Measurements from ENCODE around the gene FRS3. TPM values are rescaled to one million over a fixed set of nuclear protein-coding genes. Genes with fewer than 3 reads are reported as not detected.

Gene FRS3
- total RNA-seq, 2 donors from 2014 or later, result 5.9 to 18.4 TPM

DNA sequence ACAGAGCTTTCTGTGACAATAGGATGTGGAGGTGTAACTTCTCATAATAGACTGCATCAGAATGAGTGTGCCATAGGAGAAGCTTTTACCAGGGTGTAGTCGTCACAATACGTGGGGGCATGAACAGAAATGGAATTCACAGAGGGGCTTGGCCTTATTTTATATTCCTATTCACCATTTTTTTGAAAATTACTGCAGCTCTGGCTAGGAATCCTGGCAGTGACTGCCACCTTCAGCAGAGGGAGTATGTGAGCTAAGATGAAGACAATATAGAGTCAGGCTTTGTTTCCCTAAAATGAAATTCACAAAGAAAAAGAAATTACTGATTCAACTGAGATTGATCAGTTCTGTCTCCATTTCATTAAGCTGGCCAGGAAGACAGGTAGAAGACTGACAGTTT is 21.7 kb upstream of the FRS3 start:
- 83% methylated on average over 2 of the region's 2 CpGs for WGBS
- Histone ChIP-seq H3K36me3 (no peaks in the 10 kb centered on the region), H3K27me3 (replicated peaks; ENCODE audit: insufficient read depth) (no peaks in the 10 kb centered on the region), H3K4me3 (no peak overlapping the region), H3K9me3 (no peaks in the 10 kb centered on the region), H3K4me1 (replicated peaks) (no peaks in the 10 kb centered on the region), H3K27ac (no peak overlapping the region)
- TF ChIP-seq CTCF (IDR thresholded peaks at IDR 0.05), result peak in 2 of 4 experiments; percentile 25 to 49
- TF ChIP-seq POLR2AphosphoS5 (IDR thresholded peaks at IDR 0.05), result no peak
- intact Hi-C loops (cut with DNase I), result no loop called here
- no peak for DNase-seq (ENCODE audit: low spot score)

DNA sequence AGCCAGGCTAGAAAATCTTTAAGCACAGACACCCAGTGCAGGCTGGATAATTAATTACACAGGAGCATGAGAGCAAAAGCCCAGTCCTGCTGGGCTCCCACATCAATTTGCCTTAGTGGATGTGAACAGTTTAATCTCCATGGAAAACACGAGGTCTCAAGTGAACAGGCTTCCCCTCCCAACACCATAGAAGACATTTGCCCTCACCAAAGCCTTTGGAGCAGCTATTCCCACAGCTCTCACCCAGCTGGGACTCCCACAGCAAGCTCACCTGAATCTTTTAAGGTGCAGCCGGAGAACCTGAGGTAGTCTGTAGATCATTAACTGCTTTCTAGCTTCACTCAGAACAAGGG is 19.8 kb upstream of the FRS3 start:
- no peak for TF ChIP-seq POLR2A (IDR thresholded peaks at IDR 0.05)
- TF ChIP-seq POLR2AphosphoS5 (IDR thresholded peaks at IDR 0.05), result no peak
- H3K9me3 ChIP-seq, result no peaks in the 10 kb centered on the region
- H3K4me1 ChIP-seq (replicated peaks), result no peaks in the 10 kb centered on the region
- intact Hi-C loops (cut with DNase I), result no loop called here
- no peaks in the 10 kb centered on the region for H3K36me3 ChIP-seq
- no peak overlapping the region for H3K4me3 ChIP-seq
- DNase-seq (ENCODE audit: low spot score), result no peak
- H3K27ac ChIP-seq, result no peak overlapping the region
- H3K27me3 ChIP-seq (replicated peaks; ENCODE audit: insufficient read depth), result no peaks in the 10 kb centered on the region
- 72% methylated on average over 2 of the region's 2 CpGs for WGBS

- Histone ChIP-seq H3K27ac (no peak overlapping the region), H3K36me3 (no peaks in the 10 kb centered on the region), H3K9me3 (no peaks in the 10 kb centered on the region), H3K27me3 (replicated peaks; ENCODE audit: insufficient read depth) (no peaks in the 10 kb centered on the region), H3K4me3 (no peak overlapping the region), H3K4me1 (replicated peaks) (no peaks in the 10 kb centered on the region)
- 93% methylated on average over 7 of the region's 7 CpGs for WGBS
- intact Hi-C loops (cut with DNase I), result no loop called here
- TF ChIP-seq CTCF (IDR thresholded peaks at IDR 0.05) (no peak), POLR2A (IDR thresholded peaks at IDR 0.05) (no peak), POLR2AphosphoS5 (IDR thresholded peaks at IDR 0.05) (no peak)
- no peak for DNase-seq (ENCODE audit: low spot score)
These were observed 19.3 kb upstream of the FRS3 start for GRCh38 chr6:41798901-41799558.

DNA sequence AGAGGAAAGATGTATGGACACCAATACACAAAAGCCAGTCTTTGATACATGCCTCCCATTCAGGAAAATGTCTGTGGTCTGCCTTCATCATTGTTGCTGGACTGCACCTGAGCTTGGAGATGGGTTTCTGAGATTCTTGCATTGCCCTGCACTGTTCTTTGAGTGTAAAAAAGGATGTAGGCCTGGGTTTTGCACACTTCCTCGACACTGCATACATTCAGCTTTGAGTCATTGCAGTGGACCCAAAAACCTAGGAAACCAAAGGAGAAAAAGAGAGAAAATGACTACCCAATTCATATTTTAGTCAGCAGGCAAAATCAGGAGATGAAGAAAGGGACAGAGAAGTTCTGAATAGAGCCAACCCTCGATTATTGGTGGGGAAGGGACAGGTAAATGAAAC is 16.8 kb upstream of the FRS3 start:
- Histone ChIP-seq H3K36me3 (no peaks in the 10 kb centered on the region), H3K27ac (no peak overlapping the region), H3K9me3 (no peaks in the 10 kb centered on the region), H3K27me3 (replicated peaks; ENCODE audit: insufficient read depth) (no peaks in the 10 kb centered on the region), H3K4me1 (replicated peaks) (no peaks in the 10 kb centered on the region), H3K4me3 (no peak overlapping the region)
- intact Hi-C loops (cut with DNase I), result no loop called here
- WGBS, result 89% methylated on average over 2 of the region's 2 CpGs
- TF ChIP-seq POLR2A (IDR thresholded peaks at IDR 0.05), result no peak
- no peak for TF ChIP-seq CTCF (IDR thresholded peaks at IDR 0.05)
- no peak for DNase-seq (ENCODE audit: low spot score)

GRCh38 chr6:41791984-41792383 is 12.3 kb upstream of the FRS3 start:
- Histone ChIP-seq H3K27ac (no peak overlapping the region), H3K4me3 (no peak overlapping the region), H3K36me3 (peaks cover 0 to 3% of the 10 kb centered on the region in 2 donors), H3K4me1 (replicated peaks) (no peaks in the 10 kb centered on the region), H3K9me3 (no peaks in the 10 kb centered on the region), H3K27me3 (replicated peaks; ENCODE audit: insufficient read depth) (no peaks in the 10 kb centered on the region)
- TF ChIP-seq POLR2A (IDR thresholded peaks at IDR 0.05), result no peak
- no peak for TF ChIP-seq POLR2AphosphoS5 (IDR thresholded peaks at IDR 0.05)
- no peak for TF ChIP-seq CTCF (IDR thresholded peaks at IDR 0.05)
- DNase-seq (ENCODE audit: low spot score), result no peak
- WGBS, result 86% methylated on average over 4 of the region's 4 CpGs
- intact Hi-C loops (cut with DNase I), result no loop called here
